Upper lobe of left lung (tissue), 6 donors: ENCODE data around the gene S100A2. TPM values are rescaled to one million over a fixed set of nuclear protein-coding genes. Genes with fewer than 3 reads are reported as not detected.
A peak's percentile ranks its signal among the peaks of the same experiment; 100 is the strongest.

ENCODE experiments used
- ATAC-seq, 2 donors: fragments of 200-7000 bp; cut with Tn5 transposase; one replicate each; pipeline ENCODE4 v1.9.1; 2022; ENCODE audit warnings: mild to moderate bottlenecking in 2 of 2, moderate library complexity in 2 of 2; ENCODE audit not compliant: low FRiP score in 2 of 2
- DNase-seq, 2 donors: peaks; one replicate each; pipeline ENCODE4 v3.0.0-alpha.2; 2019 to 2020
- H3K27ac ChIP-seq, 4 donors: fragments of 200-600 bp; sonication (generic); one replicate each; pipeline ENCODE4 v1.5.1; 2016 to 2019
- H3K27me3 ChIP-seq, 4 donors: fragments of 200-600 bp; sonication (generic); one replicate each; pipeline ENCODE4 v1.5.1; 2017 to 2019
- H3K36me3 ChIP-seq, 4 donors: fragments of 200-600 bp; sonication (generic); one replicate each; pipeline ENCODE4 v1.5.1; 2016 to 2019
- H3K4me1 ChIP-seq, 4 donors: fragments of 200-600 bp; sonication (generic); one replicate each; pipeline ENCODE4 v1.5.1; 2018 to 2019
- H3K4me3 ChIP-seq, 4 donors: fragments of 200-600 bp; sonication (generic); one replicate each; pipeline ENCODE4 v1.5.1; 2017 to 2019; ENCODE audit warnings: mild to moderate bottlenecking in 2 of 4, moderate library complexity in 1 of 4
- H3K9me3 ChIP-seq, 4 donors: fragments of 200-600 bp; sonication (generic); one replicate each; pipeline ENCODE4 v1.5.1; 2018 to 2019
- CTCF ChIP-seq, 6 experiments: fragments of 450-650 bp in 4 of 6; fragments of 200-600 bp in 2 of 6; sonication (generic) in 2 of 6; IDR thresholded peaks; one replicate each; pipeline ENCODE4 v1.5.1; 2016 to 2019; ENCODE audit warnings: antibody characterized with exemption in 6 of 6
- EP300 ChIP-seq, 4 donors: sonication (generic); formaldehyde crosslinking; IDR thresholded peaks; one replicate each; pipeline ENCODE4 v1.5.1; 2017; ENCODE audit warnings: antibody characterized with exemption in 4 of 4, control low read depth in 2 of 4
- POLR2A ChIP-seq, 4 donors: fragments of 450-650 bp; IDR thresholded peaks; one replicate each; pipeline ENCODE4 v1.5.1; 2016 to 2017; ENCODE audit warnings: antibody characterized with exemption in 4 of 4, mild to moderate bottlenecking in 2 of 4
- POLR2AphosphoS5 ChIP-seq, 2 donors: sonication (generic); formaldehyde crosslinking; IDR thresholded peaks; one replicate each; pipeline ENCODE4 v1.5.1; 2017; ENCODE audit warnings: antibody characterized with exemption in 2 of 2
- WGBS, 2 donors: methylation state at CpG; one replicate each; pipeline ENCODE4 v1.1.5; 2017 to 2018; 5-methylcytosine and 5-hydroxymethylcytosine counted together
- total RNA-seq, 6 donors: library from RNA; depleted of rRNA in 4 of 6; stranded (reverse); fragments of >200 nt in 4 of 6; gene quantifications; one replicate each; pipeline versions ENCODE4 v1.1.0 to v1.2.1, GENCODE V29; 2016 to 2021
- donor health status: DM: no; HTN: no; CAD: no; lungs with moderate emphysema.
- donor health status: DM: no; HTN: yes; CAD: no; lungs with severe emphysema.

Gene S100A2
- total RNA-seq, 6 donors from 2014 or later: 2.0 to 12.0 (median 7.9) TPM; not detected in 1

DNA sequence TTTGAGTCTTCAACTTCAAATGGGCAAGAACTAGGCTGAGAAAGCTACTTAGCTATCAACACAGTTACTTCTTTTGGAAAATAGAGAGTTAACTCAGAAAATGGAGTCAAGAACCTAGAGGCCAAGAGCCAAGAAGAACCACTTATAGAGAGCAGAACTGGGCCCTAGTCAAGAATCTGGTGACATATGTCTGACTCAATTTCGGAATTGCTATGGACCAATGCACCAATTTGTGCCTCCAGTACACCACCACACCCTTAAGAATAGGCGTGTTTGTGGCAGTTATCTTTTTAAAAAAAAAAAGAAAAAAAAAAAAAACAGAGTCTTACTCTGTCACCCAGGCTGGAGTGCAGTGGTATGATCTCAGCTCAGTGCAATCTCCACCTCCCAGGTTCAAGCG, 7.8 kb downstream of the S100A2 start:
- DNase-seq (no peak), ATAC-seq (no peak)
- H3K36me3 ChIP-seq: no peaks in the 10 kb centered on the region
- no peaks in the 10 kb centered on the region for H3K9me3 ChIP-seq
- peaks cover 15 to 19% (median 18%) of the 10 kb centered on the region in 4 donors for H3K4me1 ChIP-seq
- WGBS, 2 donors: 91 to 97% methylated on average over 3 of the region's 3 CpGs
- no peak overlapping the region for H3K4me3 ChIP-seq
- no peak for TF ChIP-seq POLR2AphosphoS5 (IDR thresholded peaks at IDR 0.05)
- no peak for TF ChIP-seq EP300 (IDR thresholded peaks at IDR 0.05)
- no peak for TF ChIP-seq POLR2A (IDR thresholded peaks at IDR 0.05)
- TF ChIP-seq CTCF (IDR thresholded peaks at IDR 0.05): no peak
- H3K27ac ChIP-seq: no peak overlapping the region
- no peaks in the 10 kb centered on the region for H3K27me3 ChIP-seq

DNA sequence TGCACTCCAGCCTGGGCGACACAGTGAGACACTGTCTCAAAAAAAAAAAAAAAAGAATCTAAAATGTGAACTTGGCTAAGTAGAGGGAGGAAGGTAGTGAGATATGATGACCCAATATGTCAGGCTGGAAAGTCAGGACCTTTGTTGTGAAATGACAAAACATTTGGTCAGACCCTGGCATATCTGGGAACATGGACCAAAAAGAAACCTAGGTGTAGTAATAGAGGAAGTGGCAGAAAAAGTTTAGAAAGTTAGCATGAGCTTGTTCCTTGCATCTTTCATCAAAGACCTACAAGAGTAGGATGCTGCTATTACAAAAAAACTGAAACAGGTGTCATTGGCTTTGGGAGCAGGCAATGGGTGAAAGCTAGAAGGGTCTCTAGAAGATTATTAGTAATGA, 9.3 kb downstream of the S100A2 start:
- ATAC-seq (no peak), DNase-seq (no peak)
- Histone ChIP-seq H3K4me1 (peaks cover 15 to 30% (median 25%) of the 10 kb centered on the region in 4 donors), H3K27me3 (no peaks in the 10 kb centered on the region), H3K27ac (no peak overlapping the region), H3K36me3 (no peaks in the 10 kb centered on the region), H3K9me3 (no peaks in the 10 kb centered on the region), H3K4me3 (no peak overlapping the region)
- 92% methylated on average over 1 of the region's 1 CpG for WGBS, 2 donors
- no peak for TF ChIP-seq CTCF (IDR thresholded peaks at IDR 0.05)

- Histone ChIP-seq H3K27ac (peak overlapping the region; percentile 58 to 87 (median 65)), H3K27me3 (no peaks in the 10 kb centered on the region), H3K9me3 (no peaks in the 10 kb centered on the region), H3K4me1 (peaks cover 27 to 52% (median 45%) of the 10 kb centered on the region in 4 donors), H3K4me3 (no peak overlapping the region), H3K36me3 (no peaks in the 10 kb centered on the region)
- ATAC-seq (peak in 1 of 2 donors; percentile 27), DNase-seq (no peak)
- 37 to 48% methylated on average over 2 of the region's 2 CpGs for WGBS, 2 donors
- TF ChIP-seq POLR2A (IDR thresholded peaks at IDR 0.05) (no peak), EP300 (IDR thresholded peaks at IDR 0.05) (no peak), POLR2AphosphoS5 (IDR thresholded peaks at IDR 0.05) (no peak), CTCF (IDR thresholded peaks at IDR 0.05) (no peak)
These were observed 11.7 kb downstream of the S100A2 start for GRCh38 chr1:153553830-153554541.

DNA sequence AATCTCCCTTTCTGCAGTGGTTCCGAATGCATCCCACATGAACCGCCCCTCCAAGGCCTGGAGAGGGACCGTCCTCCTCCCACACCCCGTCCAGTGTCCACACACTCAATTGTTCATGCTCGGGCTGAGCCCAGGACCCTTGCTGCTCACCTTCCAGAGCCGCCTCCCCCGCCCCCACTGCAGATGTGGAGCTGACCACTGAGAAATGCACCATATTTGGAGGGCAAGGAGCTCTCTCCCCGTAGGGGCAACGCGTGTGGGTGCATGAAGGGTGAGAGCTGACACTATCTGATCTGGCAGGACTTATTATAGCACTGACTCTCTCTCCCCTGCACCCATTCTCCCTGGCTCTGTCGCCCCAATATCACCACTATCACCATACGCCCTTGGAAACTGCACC, 12.5 kb downstream of the S100A2 start:
- no peak overlapping the region for H3K4me3 ChIP-seq
- no peaks in the 10 kb centered on the region for H3K9me3 ChIP-seq
- ATAC-seq (no peak), DNase-seq (no peak)
- TF ChIP-seq POLR2A (IDR thresholded peaks at IDR 0.05): no peak
- no peak for TF ChIP-seq CTCF (IDR thresholded peaks at IDR 0.05)
- TF ChIP-seq EP300 (IDR thresholded peaks at IDR 0.05): no peak
- TF ChIP-seq POLR2AphosphoS5 (IDR thresholded peaks at IDR 0.05): no peak
- H3K27me3 ChIP-seq: no peaks in the 10 kb centered on the region
- peaks cover 34 to 61% (median 52%) of the 10 kb centered on the region in 4 donors for H3K4me1 ChIP-seq
- peak overlapping the region; percentile 58 to 87 (median 65) for H3K27ac ChIP-seq
- H3K36me3 ChIP-seq: no peaks in the 10 kb centered on the region
- 92 to 95% methylated on average over 12 of the region's 12 CpGs for WGBS, 2 donors

- no peak for ATAC-seq
- no peak for DNase-seq
- peaks cover 41 to 69% (median 58%) of the 10 kb centered on the region in 4 donors for H3K4me1 ChIP-seq
These were observed 13.3 kb downstream of the S100A2 start for GRCh38 chr1:153552335-153552734.

More at GRCh38 chr1:153552335-153552734, 13.3 kb downstream of the S100A2 start:
- Histone ChIP-seq H3K4me3 (no peak overlapping the region), H3K27me3 (no peaks in the 10 kb centered on the region), H3K9me3 (no peaks in the 10 kb centered on the region), H3K27ac (peak overlapping the region in 3 of 4 donors; percentile 58 to 87 (median 69)), H3K36me3 (no peaks in the 10 kb centered on the region)
- TF ChIP-seq POLR2AphosphoS5 (IDR thresholded peaks at IDR 0.05) (no peak), POLR2A (IDR thresholded peaks at IDR 0.05) (no peak), EP300 (IDR thresholded peaks at IDR 0.05) (no peak), CTCF (IDR thresholded peaks at IDR 0.05) (peak in 1 of 6 experiments; percentile 21)
- WGBS, 2 donors: 72 to 89% methylated on average over 8 of the region's 8 CpGs
